GM21390 (cell line): ENCODE data around the gene ANKRD31.

Experiments used
- ATAC-seq: cut with Tn5 transposase; IDR thresholded peaks from one replicate; pipeline ENCODE4 v1.9.1; 2021; ENCODE audit not compliant: unreplicated experiment

The ANKRD31 gene

DNA sequence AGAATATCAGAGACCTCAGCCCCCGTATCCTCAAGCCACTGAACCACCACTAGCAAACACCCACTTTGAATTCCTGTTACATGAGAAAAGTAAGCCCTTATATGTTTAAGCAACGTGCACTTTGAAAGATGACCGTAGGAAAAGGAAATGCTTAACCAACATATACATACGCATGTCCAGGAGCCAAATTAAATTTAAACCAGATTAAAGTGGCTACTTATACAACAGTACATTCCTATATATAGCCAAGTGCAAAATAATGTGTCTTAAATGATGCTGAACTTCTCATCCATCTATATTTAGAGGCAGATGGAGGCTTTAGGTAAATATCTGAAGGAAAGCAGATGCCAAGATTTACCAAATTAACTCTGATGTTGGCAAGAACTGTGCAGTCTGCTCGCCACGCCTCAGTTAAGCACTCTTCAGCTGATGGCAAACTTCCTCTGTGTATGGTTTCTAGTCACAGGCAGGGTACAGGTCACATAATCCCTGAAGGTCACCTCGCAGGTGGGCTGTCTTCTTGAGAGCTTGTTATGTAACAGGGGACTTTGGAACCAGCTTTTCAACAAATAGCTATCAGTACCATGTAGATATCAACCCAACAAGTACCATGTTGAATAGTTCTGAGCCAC is 192.9 kb downstream of the ANKRD31 start:
- no peak for ATAC-seq

DNA sequence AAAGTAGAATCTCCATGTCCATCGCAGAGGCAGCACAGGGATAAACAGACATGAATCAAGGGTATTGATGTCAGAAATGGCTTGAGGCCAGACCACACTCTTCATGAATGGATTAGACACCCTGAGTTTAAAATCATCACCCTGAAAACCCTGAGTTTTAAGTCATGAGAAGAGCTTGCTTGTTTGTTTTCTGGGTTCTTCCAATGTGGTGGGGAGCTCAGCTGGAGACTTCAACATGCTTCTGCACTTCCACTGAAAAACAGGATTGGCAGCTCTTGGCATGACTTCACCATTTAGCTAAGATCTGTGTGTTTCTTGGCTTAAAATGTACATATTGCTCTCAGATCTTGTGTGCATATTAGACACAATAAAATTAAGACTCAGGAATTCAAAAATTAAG is 194.2 kb downstream of the ANKRD31 start:
- no peak for ATAC-seq

- no peak for ATAC-seq
These were observed 195.7 kb downstream of the ANKRD31 start for GRCh38 chr5:75040973-75041372.

- ATAC-seq: no peak
These were observed 199.6 kb downstream of the ANKRD31 start for GRCh38 chr5:75037106-75037505.

- ATAC-seq: no peak
These were observed 202.4 kb downstream of the ANKRD31 start for GRCh38 chr5:75034137-75034739.

DNA sequence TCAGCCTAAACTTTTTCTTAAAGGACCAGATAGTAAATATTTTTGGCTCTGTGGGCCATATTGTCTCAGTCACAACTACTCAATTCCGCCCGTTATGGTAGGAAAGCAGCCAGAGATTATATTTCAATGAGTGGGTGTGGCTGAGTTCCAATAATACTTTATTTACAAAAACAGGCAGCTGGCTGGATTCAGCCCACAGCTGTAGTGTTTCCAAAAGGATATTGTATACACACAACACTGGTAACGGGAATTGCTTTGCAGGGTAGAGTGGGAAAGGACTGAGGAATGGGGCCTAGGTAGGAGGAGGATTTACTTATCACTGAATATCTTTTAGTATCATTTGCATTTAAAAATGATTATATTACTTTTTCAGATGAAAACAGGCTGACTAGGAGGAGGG is 205.3 kb downstream of the ANKRD31 start:
- ATAC-seq: no peak

- no peak for ATAC-seq
These were observed 208.6 kb downstream of the ANKRD31 start for GRCh38 chr5:75028090-75028489.

DNA sequence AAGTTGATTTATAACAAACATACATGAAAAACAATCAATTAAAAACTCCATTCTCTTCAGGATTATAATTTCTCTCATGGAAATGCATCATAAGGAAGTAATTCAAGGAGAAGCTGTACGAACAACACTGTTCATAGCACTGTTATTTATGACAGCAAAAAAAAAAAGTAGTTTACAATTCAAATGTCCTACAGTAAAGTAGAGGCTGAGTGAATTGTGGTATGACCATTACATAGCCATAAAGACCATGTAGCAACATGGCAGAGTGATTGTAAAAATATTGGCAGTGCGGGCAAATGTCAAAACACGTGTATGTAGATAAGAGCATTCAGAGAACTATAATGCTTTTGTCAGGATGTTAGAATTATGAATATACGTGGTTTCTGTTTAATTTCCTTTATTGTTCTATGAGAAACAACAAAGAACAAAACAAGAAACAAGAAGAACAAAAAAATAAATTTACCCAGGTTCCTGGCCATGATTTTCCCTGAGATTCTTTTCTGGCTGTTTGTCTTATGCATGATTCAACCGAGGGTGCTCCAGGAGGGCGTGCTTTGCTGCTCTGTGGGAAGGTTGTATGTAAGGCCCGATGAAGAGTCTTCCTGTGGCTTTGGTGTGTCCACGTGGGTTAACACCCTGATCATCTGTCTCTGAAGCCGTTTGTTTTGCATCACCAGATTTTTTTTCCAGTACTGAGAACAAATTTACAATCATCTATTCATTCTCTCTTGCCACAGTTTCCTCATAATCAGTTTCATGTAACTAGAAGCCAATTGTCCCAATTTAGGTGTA is 213.1 kb downstream of the ANKRD31 start:
- no peak for ATAC-seq

GRCh38 chr5:75021800-75022199 is 214.9 kb downstream of the ANKRD31 start:
- no peak for ATAC-seq

- no peak for ATAC-seq
These were observed 215.5 kb downstream of the ANKRD31 start for GRCh38 chr5:75021219-75021618.

- ATAC-seq: no peak
These were observed 216.5 kb downstream of the ANKRD31 start for GRCh38 chr5:75020016-75020656.

DNA sequence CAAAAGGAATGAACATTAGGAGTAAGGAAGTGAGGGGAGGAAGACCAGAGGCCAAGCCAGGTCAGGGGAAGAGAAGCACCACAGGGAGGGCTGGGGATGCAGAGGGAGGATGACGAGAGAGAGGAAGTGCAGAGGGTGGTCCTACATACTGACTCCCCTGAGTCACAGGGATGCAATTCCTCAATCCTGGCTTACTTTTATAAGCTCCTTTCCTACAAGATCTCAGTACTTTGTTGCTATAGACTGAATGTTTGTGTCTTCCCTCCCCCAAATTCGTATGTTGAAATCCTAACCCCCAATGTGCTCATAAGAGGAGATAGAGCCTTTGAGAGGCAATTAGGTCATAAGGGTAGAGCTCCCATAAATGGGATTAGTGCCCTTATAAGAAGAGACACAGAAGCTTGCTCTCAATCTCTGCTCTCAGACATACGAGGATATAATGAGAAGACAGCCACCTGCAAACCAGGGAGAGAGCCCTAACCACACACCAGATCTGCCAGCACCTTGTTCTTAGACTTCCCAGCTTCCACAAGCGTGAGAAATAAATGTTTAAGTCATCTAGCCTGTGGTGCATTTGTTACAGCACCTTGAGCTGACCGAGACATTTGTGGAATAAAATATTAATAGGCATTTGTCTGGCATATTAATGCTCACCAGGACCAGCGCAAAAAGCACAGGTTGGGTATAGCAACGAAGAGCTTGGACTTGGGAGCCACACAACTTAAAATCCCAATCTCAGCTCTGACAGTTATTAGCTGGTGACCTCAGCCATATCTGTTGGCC is 217.7 kb downstream of the ANKRD31 start:
- ATAC-seq: no peak
